ENCODE data around the gene TOPORS.

The TOPORS gene

DNA sequence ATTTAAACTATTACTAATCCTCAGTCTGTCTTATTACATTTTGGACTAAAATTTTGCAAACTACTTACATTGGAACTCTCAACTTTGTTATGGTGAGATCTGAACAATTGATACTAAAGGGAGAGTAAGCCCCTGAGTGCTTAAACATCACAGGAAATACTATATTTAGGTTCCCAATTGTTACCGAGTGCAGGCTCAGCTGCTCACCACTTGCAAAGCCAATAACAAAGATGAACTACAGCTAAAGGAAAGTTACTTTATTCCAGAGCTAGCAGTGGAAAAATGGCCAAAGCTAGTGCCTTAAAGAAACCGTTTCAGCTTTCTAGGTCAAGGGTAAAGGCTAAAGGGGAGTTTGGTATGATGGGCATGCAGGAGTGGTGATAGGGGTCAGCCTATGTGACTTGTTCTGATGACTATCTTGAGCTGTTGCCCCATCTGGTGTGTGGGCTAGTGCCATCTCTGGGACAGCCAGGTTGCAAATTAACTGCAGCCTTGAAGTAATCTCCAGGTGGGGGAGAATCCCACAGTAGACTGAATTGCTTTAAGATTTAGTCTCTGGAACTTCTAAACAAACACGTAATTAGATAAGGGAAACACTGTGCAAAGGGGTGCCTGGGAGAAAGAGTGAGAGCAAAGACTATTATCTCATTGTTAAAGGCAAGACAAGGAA, 28.4 kb upstream of the TOPORS start:
- TF ChIP-seq FOXP2 (optimal IDR thresholded peaks at IDR 0.05; ENCODE audit: borderline replicate concordance, extremely low read depth, extremely low read length, insufficient read depth) (no peak), TAF1 (IDR thresholded peaks at IDR 0.05; ENCODE audit: borderline replicate concordance, insufficient read depth, low read length) (no peak), SIN3A (IDR thresholded peaks at IDR 0.05; ENCODE audit: borderline replicate concordance, insufficient read depth, low read length) (no peak), POLR2AphosphoS5 (IDR thresholded peaks at IDR 0.05; ENCODE audit: low read depth, low read length) (no peak)
- TF ChIP-seq, protein P1, sequence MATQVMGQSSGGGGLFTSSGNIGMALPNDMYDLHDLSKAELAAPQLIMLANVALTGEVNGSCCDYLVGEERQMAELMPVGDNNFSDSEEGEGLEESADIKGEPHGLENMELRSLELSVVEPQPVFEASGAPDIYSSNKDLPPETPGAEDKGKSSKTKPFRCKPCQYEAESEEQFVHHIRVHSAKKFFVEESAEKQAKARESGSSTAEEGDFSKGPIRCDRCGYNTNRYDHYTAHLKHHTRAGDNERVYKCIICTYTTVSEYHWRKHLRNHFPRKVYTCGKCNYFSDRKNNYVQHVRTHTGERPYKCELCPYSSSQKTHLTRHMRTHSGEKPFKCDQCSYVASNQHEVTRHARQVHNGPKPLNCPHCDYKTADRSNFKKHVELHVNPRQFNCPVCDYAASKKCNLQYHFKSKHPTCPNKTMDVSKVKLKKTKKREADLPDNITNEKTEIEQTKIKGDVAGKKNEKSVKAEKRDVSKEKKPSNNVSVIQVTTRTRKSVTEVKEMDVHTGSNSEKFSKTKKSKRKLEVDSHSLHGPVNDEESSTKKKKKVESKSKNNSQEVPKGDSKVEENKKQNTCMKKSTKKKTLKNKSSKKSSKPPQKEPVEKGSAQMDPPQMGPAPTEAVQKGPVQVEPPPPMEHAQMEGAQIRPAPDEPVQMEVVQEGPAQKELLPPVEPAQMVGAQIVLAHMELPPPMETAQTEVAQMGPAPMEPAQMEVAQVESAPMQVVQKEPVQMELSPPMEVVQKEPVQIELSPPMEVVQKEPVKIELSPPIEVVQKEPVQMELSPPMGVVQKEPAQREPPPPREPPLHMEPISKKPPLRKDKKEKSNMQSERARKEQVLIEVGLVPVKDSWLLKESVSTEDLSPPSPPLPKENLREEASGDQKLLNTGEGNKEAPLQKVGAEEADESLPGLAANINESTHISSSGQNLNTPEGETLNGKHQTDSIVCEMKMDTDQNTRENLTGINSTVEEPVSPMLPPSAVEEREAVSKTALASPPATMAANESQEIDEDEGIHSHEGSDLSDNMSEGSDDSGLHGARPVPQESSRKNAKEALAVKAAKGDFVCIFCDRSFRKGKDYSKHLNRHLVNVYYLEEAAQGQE (IDR thresholded peaks at IDR 0.05; ENCODE audit: insufficient read depth in 1 of 2, low read depth in 2 of 2, low read length in 2 of 2): no peak

DNA sequence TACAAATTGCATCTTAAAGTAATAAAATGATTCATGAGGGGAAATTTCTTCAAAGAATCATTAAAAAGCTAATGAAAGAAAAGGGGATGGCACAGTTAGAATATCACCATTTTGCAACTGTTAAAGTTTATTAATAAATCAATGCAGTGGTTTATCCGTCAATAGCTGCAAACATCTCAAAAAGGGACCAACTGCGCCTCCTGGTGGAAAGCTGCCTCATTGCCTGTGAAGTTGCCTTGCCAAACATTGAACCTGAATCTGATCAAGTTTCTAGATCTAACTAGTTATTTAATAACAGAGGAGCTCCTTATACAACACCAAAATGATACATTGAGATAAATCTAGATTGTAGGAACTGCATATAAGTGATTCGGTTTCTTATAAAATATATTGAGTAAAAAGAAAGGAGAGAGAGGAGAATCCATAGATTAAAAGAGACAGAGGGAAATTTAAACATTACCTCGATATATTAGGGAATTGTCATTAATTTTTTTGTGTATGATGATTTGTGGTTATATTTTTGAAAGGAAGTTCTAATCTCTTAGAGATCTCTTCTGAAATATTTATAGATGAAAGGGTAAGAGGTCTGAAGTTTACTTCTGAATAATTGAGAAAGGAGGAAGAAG, 27.4 kb upstream of the TOPORS start:
- TF ChIP-seq TAF1 (IDR thresholded peaks at IDR 0.05; ENCODE audit: borderline replicate concordance, insufficient read depth, low read length): no peak
- no peak for TF ChIP-seq POLR2AphosphoS5 (IDR thresholded peaks at IDR 0.05; ENCODE audit: low read depth, low read length)
- TF ChIP-seq, protein P1 (IDR thresholded peaks at IDR 0.05; ENCODE audit: insufficient read depth in 1 of 2, low read depth in 2 of 2, low read length in 2 of 2): no peak
- no peak for TF ChIP-seq SIN3A (IDR thresholded peaks at IDR 0.05; ENCODE audit: borderline replicate concordance, insufficient read depth, low read length)
- no peak for TF ChIP-seq FOXP2 (optimal IDR thresholded peaks at IDR 0.05; ENCODE audit: borderline replicate concordance, extremely low read depth, extremely low read length, insufficient read depth)

DNA sequence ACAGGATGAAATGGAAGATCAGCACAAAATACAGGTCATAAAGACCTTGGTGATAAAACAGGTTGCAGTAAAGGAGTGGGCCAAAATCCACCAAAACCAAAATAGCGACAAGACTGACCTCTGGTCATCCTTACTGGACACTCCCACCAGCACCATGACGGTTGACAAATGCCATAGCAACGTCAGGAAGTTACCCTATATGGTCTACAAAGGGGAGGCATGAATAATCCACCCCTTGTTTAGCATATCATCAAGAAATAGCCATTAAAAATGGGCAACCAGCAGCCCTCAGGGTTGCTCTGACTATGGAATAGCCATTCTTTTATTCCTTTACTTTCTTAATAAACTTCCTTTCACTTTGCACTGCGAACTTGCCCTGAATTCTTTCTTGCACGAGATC, 26.6 kb upstream of the TOPORS start:
- TF ChIP-seq TAF1 (IDR thresholded peaks at IDR 0.05; ENCODE audit: borderline replicate concordance, insufficient read depth, low read length): no peak
- no peak for TF ChIP-seq SIN3A (IDR thresholded peaks at IDR 0.05; ENCODE audit: borderline replicate concordance, insufficient read depth, low read length)
- TF ChIP-seq, protein P1 (IDR thresholded peaks at IDR 0.05; ENCODE audit: insufficient read depth in 1 of 2, low read depth in 2 of 2, low read length in 2 of 2): no peak
- no peak for TF ChIP-seq POLR2AphosphoS5 (IDR thresholded peaks at IDR 0.05; ENCODE audit: low read depth, low read length)
- no peak for TF ChIP-seq FOXP2 (optimal IDR thresholded peaks at IDR 0.05; ENCODE audit: borderline replicate concordance, extremely low read depth, extremely low read length, insufficient read depth)

DNA sequence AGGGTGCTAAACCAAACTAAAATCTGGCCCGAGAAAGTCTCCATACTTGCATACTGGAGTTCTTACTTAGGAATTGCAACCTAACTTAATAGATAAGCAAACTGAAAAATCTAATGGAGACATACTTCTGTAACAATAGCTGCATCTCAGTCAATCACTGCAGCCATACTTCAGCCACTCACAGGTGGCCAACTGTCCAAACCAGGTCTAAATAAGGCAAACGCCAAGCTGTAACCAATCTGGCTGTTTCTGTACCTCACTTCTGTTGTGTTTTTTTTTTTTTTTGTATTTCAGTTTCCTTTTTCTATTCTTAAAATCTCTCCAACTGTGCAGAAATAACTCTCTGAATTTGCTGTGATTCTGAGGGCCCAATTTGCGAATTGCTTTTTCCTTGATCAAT, 24.9 kb upstream of the TOPORS start:
- TF ChIP-seq FOXP2 (optimal IDR thresholded peaks at IDR 0.05; ENCODE audit: borderline replicate concordance, extremely low read depth, extremely low read length, insufficient read depth) (no peak), POLR2AphosphoS5 (IDR thresholded peaks at IDR 0.05; ENCODE audit: low read depth, low read length) (no peak), TAF1 (IDR thresholded peaks at IDR 0.05; ENCODE audit: borderline replicate concordance, insufficient read depth, low read length) (no peak)

DNA sequence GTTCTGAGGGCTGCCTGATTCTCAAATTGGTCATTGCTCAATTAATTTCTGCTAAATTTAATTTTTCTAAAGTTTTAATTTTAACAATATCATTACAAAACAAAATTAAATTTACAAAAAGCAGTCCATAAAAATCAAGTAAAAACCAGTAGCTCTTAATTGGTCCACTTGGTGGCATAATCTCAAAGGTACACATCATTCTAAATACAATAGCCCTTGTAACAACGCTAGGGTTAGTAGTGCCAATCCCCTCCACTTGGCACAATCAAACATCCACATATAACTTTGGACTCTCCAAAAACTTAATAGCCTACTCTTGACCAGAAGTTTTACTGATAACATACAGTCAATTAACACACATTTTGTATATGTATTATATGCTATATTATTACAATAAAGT, 22.5 kb upstream of the TOPORS start:
- TF ChIP-seq FOXP2 (optimal IDR thresholded peaks at IDR 0.05; ENCODE audit: borderline replicate concordance, extremely low read depth, extremely low read length, insufficient read depth) (no peak), SIN3A (IDR thresholded peaks at IDR 0.05; ENCODE audit: borderline replicate concordance, insufficient read depth, low read length) (no peak), TAF1 (IDR thresholded peaks at IDR 0.05; ENCODE audit: borderline replicate concordance, insufficient read depth, low read length) (no peak), POLR2AphosphoS5 (IDR thresholded peaks at IDR 0.05; ENCODE audit: low read depth, low read length) (no peak)
- TF ChIP-seq, protein P1 (IDR thresholded peaks at IDR 0.05; ENCODE audit: insufficient read depth in 1 of 2, low read depth in 2 of 2, low read length in 2 of 2): no peak

All from PFSK-1 (cell line).